HG02642 (cell line): ENCODE measurements around the gene MRPL9.

Source experiments
- ATAC-seq: cut with Tn5 transposase; IDR thresholded peaks from one replicate; pipeline ENCODE4 v1.9.1; 2021; ENCODE audit warnings: mild to moderate bottlenecking; ENCODE audit not compliant: unreplicated experiment, poor library complexity

MRPL9 gene

GRCh38 chr1:151762941-151763921 lies at the start of gene MRPL9:
Gene MRPL9 (minus strand): TSS chr1:151763496. CDS start chr1:151763479, 17 bp downstream.
- peak; percentile 97 for ATAC-seq

- no peak for ATAC-seq
These were observed 47.9 kb upstream of the MRPL9 start for GRCh38 chr1:151811181-151811580.

- ATAC-seq: no peak
These were observed 46.8 kb upstream of the MRPL9 start for GRCh38 chr1:151809985-151810556.

GRCh38 chr1:151809290-151809984 lies 46.1 kb upstream of the MRPL9 start:
- no peak for ATAC-seq

- no peak for ATAC-seq
These were observed 44.5 kb upstream of the MRPL9 start for GRCh38 chr1:151807766-151808165.

- ATAC-seq: no peak
These were observed 43.8 kb upstream of the MRPL9 start for GRCh38 chr1:151807131-151807530.

GRCh38 chr1:151806170-151806569 lies 42.9 kb upstream of the MRPL9 start:
- ATAC-seq: no peak

GRCh38 chr1:151805066-151805820 lies 41.9 kb upstream of the MRPL9 start, which contains the start of gene LINGO4:
Gene LINGO4 (minus strand): TSS chr1:151805419. CDS start chr1:151802704, 2,715 bp downstream.
- ATAC-seq: no peak

GRCh38 chr1:151803915-151804314 lies 40.6 kb upstream of the MRPL9 start:
- ATAC-seq: no peak

- ATAC-seq: no peak
These were observed 39.9 kb upstream of the MRPL9 start for GRCh38 chr1:151803164-151803563.

- ATAC-seq: no peak
These were observed 39.1 kb upstream of the MRPL9 start for GRCh38 chr1:151802372-151802771.

GRCh38 chr1:151801846-151802245 lies 38.5 kb upstream of the MRPL9 start:
- no peak for ATAC-seq

GRCh38 chr1:151801310-151801820 lies 38.1 kb upstream of the MRPL9 start:
- no peak for ATAC-seq

GRCh38 chr1:151800830-151801229 lies 37.5 kb upstream of the MRPL9 start:
- ATAC-seq: no peak

- ATAC-seq: no peak
These were observed 36.1 kb upstream of the MRPL9 start for GRCh38 chr1:151799179-151800022.

- no peak for ATAC-seq
These were observed 35.3 kb upstream of the MRPL9 start for GRCh38 chr1:151798571-151798970.

- no peak for ATAC-seq
These were observed 27.8 kb upstream of the MRPL9 start for GRCh38 chr1:151790940-151791651.
